Measurements from ENCODE around the gene SYTL5.
"Not testable (repeated sequence)": the region's sequence is repeated elsewhere in the genome, so short reads cannot be mapped to it uniquely, and the experiment has no call there.

SYTL5 gene

GRCh38 chrX:38006291-38006690 is at the start of gene SYTL5:
Gene SYTL5 (plus strand): TSS chrX:38006553. CDS start chrX:38033890, 27,337 bp downstream.
- DNase-seq (ENCODE audit: low read depth in 1 of 2, low spot score in 1 of 2) = no peak

GRCh38 chrX:37958525-37959211 is 47.7 kb upstream of the SYTL5 start:
- DNase-seq (ENCODE audit: low read depth in 1 of 2, low spot score in 1 of 2) = no peak

GRCh38 chrX:37959212-37960021 is 46.9 kb upstream of the SYTL5 start:
- no peak for DNase-seq (ENCODE audit: low read depth in 1 of 2, low spot score in 1 of 2)

- no peak for DNase-seq (ENCODE audit: low read depth in 1 of 2, low spot score in 1 of 2)
These were observed 45.2 kb upstream of the SYTL5 start for GRCh38 chrX:37961118-37961517.

- no peak for DNase-seq (ENCODE audit: low read depth in 1 of 2, low spot score in 1 of 2)
These were observed 38.6 kb upstream of the SYTL5 start for GRCh38 chrX:37967714-37968113.

GRCh38 chrX:37975421-37975820 is 30.9 kb upstream of the SYTL5 start:
- DNase-seq (ENCODE audit: low read depth in 1 of 2, low spot score in 1 of 2) = no peak

GRCh38 chrX:37976153-37976552 is 30.2 kb upstream of the SYTL5 start:
- DNase-seq (ENCODE audit: low read depth in 1 of 2, low spot score in 1 of 2) = no peak

GRCh38 chrX:37984880-37985279 is 21.5 kb upstream of the SYTL5 start:
- DNase-seq (ENCODE audit: low read depth in 1 of 2, low spot score in 1 of 2) = no peak

GRCh38 chrX:37986893-37987292 is 19.5 kb upstream of the SYTL5 start:
- no peak for DNase-seq (ENCODE audit: low read depth in 1 of 2, low spot score in 1 of 2)

GRCh38 chrX:37989304-37989703 is 17.0 kb upstream of the SYTL5 start:
- DNase-seq (ENCODE audit: low read depth in 1 of 2, low spot score in 1 of 2) = no peak

- DNase-seq (ENCODE audit: low read depth in 1 of 2, low spot score in 1 of 2) = not testable (repeated sequence)
These were observed 15.1 kb upstream of the SYTL5 start for GRCh38 chrX:37991303-37991702.

- no peak for DNase-seq (ENCODE audit: low read depth in 1 of 2, low spot score in 1 of 2)
These were observed 13.2 kb upstream of the SYTL5 start for GRCh38 chrX:37993176-37993575.

- no peak for DNase-seq (ENCODE audit: low read depth in 1 of 2, low spot score in 1 of 2)
These were observed 12.3 kb upstream of the SYTL5 start for GRCh38 chrX:37993837-37994619.

GRCh38 chrX:37995428-37995827 is 10.9 kb upstream of the SYTL5 start:
- no peak for DNase-seq (ENCODE audit: low read depth in 1 of 2, low spot score in 1 of 2)

GRCh38 chrX:37997096-37997495 is 9.3 kb upstream of the SYTL5 start:
- no peak for DNase-seq (ENCODE audit: low read depth in 1 of 2, low spot score in 1 of 2)

- no peak for DNase-seq (ENCODE audit: low read depth in 1 of 2, low spot score in 1 of 2)
These were observed 7.6 kb upstream of the SYTL5 start for GRCh38 chrX:37998586-37999262.

GRCh38 chrX:38000706-38001105 is 5.6 kb upstream of the SYTL5 start:
- DNase-seq (ENCODE audit: low read depth in 1 of 2, low spot score in 1 of 2) = no peak

- DNase-seq (ENCODE audit: low read depth in 1 of 2, low spot score in 1 of 2) = no peak
These were observed 2.3 kb upstream of the SYTL5 start for GRCh38 chrX:38004046-38004445.

GRCh38 chrX:38006778-38007177 is 425 bp downstream of the SYTL5 start:
- DNase-seq (ENCODE audit: low read depth in 1 of 2, low spot score in 1 of 2) = no peak

- DNase-seq (ENCODE audit: low read depth in 1 of 2, low spot score in 1 of 2) = no peak
These were observed 2.3 kb downstream of the SYTL5 start for GRCh38 chrX:38008658-38009057.

GRCh38 chrX:38009641-38010040 is 3.3 kb downstream of the SYTL5 start:
- DNase-seq (ENCODE audit: low read depth in 1 of 2, low spot score in 1 of 2) = no peak

All from activated CD4-positive, alpha-beta T cell treated with anti-CD3 and anti-CD28 coated beads, Interleukin-2, amount 50 U/mL, for 24 hours (primary cell).